Measurements from ENCODE around the gene GABRB2.

DNA sequence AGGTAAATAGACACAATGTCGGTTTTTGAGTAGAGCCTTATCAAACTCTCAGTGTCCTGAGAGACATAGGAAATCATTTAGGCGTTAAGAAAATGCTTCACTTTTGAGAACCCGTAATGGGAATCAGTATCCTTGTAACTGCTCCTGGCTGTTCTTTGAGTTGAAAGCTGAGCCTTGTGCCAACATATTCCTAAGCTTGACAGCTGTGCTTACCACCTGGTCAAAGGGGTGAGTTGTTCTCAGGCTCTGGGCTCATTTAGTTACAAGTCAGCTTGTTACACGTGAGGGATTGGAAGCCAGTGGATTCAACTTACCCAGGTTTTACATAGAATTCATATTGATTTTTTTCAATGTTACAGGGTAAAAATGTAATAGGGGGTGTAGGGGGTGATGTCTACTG is 145.9 kb downstream of the GABRB2 start:
- TF ChIP-seq POLR2AphosphoS5 (IDR thresholded peaks at IDR 0.05; ENCODE audit: low read depth) (no peak), EZH2 (IDR thresholded peaks at IDR 0.05; ENCODE audit: low read depth, unreplicated experiment) (no peak), EZH2phosphoT487 (IDR thresholded peaks at IDR 0.05; ENCODE audit: unreplicated experiment) (no peak), STAT1 (IDR thresholded peaks at IDR 0.05; ENCODE audit: unreplicated experiment) (no peak), JUNB (IDR thresholded peaks at IDR 0.05; ENCODE audit: unreplicated experiment) (no peak), CREB1 (CRISPR knock-in tag; IDR thresholded peaks at IDR 0.05; ENCODE audit: low read depth) (no peak), NANOG (IDR thresholded peaks at IDR 0.05; ENCODE audit: borderline replicate concordance) (no peak), ZNF331 (CRISPR knock-in tag; IDR thresholded peaks at IDR 0.05; ENCODE audit: low read depth) (no peak), ZNF114 (CRISPR knock-in tag; IDR thresholded peaks at IDR 0.05) (no peak)
- TF ChIP-seq, protein P1, sequence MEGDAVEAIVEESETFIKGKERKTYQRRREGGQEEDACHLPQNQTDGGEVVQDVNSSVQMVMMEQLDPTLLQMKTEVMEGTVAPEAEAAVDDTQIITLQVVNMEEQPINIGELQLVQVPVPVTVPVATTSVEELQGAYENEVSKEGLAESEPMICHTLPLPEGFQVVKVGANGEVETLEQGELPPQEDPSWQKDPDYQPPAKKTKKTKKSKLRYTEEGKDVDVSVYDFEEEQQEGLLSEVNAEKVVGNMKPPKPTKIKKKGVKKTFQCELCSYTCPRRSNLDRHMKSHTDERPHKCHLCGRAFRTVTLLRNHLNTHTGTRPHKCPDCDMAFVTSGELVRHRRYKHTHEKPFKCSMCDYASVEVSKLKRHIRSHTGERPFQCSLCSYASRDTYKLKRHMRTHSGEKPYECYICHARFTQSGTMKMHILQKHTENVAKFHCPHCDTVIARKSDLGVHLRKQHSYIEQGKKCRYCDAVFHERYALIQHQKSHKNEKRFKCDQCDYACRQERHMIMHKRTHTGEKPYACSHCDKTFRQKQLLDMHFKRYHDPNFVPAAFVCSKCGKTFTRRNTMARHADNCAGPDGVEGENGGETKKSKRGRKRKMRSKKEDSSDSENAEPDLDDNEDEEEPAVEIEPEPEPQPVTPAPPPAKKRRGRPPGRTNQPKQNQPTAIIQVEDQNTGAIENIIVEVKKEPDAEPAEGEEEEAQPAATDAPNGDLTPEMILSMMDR (conservative IDR thresholded peaks at IDR 0.05; ENCODE audit: low read depth in 2 of 2) = no peak
- TF ChIP-seq, protein P2, sequence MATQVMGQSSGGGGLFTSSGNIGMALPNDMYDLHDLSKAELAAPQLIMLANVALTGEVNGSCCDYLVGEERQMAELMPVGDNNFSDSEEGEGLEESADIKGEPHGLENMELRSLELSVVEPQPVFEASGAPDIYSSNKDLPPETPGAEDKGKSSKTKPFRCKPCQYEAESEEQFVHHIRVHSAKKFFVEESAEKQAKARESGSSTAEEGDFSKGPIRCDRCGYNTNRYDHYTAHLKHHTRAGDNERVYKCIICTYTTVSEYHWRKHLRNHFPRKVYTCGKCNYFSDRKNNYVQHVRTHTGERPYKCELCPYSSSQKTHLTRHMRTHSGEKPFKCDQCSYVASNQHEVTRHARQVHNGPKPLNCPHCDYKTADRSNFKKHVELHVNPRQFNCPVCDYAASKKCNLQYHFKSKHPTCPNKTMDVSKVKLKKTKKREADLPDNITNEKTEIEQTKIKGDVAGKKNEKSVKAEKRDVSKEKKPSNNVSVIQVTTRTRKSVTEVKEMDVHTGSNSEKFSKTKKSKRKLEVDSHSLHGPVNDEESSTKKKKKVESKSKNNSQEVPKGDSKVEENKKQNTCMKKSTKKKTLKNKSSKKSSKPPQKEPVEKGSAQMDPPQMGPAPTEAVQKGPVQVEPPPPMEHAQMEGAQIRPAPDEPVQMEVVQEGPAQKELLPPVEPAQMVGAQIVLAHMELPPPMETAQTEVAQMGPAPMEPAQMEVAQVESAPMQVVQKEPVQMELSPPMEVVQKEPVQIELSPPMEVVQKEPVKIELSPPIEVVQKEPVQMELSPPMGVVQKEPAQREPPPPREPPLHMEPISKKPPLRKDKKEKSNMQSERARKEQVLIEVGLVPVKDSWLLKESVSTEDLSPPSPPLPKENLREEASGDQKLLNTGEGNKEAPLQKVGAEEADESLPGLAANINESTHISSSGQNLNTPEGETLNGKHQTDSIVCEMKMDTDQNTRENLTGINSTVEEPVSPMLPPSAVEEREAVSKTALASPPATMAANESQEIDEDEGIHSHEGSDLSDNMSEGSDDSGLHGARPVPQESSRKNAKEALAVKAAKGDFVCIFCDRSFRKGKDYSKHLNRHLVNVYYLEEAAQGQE (IDR thresholded peaks at IDR 0.05; ENCODE audit: unreplicated experiment) = no peak
- TF ChIP-seq, protein P3, sequence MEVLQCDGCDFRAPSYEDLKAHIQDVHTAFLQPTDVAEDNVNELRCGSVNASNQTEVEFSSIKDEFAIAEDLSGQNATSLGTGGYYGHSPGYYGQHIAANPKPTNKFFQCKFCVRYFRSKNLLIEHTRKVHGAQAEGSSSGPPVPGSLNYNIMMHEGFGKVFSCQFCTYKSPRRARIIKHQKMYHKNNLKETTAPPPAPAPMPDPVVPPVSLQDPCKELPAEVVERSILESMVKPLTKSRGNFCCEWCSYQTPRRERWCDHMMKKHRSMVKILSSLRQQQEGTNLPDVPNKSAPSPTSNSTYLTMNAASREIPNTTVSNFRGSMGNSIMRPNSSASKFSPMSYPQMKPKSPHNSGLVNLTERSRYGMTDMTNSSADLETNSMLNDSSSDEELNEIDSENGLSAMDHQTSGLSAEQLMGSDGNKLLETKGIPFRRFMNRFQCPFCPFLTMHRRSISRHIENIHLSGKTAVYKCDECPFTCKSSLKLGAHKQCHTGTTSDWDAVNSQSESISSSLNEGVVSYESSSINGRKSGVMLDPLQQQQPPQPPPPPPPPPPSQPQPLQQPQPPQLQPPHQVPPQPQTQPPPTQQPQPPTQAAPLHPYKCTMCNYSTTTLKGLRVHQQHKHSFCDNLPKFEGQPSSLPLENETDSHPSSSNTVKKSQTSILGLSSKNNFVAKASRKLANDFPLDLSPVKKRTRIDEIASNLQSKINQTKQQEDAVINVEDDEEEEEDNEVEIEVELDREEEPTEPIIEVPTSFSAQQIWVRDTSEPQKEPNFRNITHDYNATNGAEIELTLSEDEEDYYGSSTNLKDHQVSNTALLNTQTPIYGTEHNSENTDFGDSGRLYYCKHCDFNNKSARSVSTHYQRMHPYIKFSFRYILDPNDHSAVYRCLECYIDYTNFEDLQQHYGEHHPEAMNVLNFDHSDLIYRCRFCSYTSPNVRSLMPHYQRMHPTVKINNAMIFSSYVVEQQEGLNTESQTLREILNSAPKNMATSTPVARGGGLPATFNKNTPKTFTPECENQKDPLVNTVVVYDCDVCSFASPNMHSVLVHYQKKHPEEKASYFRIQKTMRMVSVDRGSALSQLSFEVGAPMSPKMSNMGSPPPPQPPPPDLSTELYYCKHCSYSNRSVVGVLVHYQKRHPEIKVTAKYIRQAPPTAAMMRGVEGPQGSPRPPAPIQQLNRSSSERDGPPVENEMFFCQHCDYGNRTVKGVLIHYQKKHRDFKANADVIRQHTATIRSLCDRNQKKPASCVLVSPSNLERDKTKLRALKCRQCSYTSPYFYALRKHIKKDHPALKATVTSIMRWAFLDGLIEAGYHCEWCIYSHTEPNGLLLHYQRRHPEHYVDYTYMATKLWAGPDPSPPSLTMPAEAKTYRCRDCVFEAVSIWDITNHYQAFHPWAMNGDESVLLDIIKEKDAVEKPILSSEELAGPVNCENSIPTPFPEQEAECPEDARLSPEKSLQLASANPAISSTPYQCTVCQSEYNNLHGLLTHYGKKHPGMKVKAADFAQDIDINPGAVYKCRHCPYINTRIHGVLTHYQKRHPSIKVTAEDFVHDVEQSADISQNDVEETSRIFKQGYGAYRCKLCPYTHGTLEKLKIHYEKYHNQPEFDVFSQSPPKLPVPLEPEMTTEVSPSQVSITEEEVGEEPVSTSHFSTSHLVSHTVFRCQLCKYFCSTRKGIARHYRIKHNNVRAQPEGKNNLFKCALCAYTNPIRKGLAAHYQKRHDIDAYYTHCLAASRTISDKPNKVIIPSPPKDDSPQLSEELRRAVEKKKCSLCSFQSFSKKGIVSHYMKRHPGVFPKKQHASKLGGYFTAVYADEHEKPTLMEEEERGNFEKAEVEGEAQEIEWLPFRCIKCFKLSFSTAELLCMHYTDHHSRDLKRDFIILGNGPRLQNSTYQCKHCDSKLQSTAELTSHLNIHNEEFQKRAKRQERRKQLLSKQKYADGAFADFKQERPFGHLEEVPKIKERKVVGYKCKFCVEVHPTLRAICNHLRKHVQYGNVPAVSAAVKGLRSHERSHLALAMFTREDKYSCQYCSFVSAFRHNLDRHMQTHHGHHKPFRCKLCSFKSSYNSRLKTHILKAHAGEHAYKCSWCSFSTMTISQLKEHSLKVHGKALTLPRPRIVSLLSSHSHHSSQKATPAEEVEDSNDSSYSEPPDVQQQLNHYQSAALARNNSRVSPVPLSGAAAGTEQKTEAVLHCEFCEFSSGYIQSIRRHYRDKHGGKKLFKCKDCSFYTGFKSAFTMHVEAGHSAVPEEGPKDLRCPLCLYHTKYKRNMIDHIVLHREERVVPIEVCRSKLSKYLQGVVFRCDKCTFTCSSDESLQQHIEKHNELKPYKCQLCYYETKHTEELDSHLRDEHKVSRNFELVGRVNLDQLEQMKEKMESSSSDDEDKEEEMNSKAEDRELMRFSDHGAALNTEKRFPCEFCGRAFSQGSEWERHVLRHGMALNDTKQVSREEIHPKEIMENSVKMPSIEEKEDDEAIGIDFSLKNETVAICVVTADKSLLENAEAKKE (CRISPR knock-in tag; IDR thresholded peaks at IDR 0.05) = no peak
- TF ChIP-seq, protein P4, sequence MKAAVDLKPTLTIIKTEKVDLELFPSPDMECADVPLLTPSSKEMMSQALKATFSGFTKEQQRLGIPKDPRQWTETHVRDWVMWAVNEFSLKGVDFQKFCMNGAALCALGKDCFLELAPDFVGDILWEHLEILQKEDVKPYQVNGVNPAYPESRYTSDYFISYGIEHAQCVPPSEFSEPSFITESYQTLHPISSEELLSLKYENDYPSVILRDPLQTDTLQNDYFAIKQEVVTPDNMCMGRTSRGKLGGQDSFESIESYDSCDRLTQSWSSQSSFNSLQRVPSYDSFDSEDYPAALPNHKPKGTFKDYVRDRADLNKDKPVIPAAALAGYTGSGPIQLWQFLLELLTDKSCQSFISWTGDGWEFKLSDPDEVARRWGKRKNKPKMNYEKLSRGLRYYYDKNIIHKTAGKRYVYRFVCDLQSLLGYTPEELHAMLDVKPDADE (IDR thresholded peaks at IDR 0.05) = no peak

All from GM23338 (cell line).